Endothelial cell of umbilical vein (primary cell): ENCODE results near the gene SYTL3. TPM values are rescaled to one million over a fixed set of nuclear protein-coding genes. Genes with fewer than 3 reads are reported as not detected.

Experiments
- BruUV-seq: library from RNA; stranded (reverse); fragments of 400-500 nt; replicated peaks from 2 replicates; lab custom pipeline; 2021; lab: Mats Ljungman, UMichigan
- CTCF ChIA-PET: fragments of 300-600, 350-600 bp; sonication (Branson Sonifier 250); formaldehyde crosslinking; loops from one replicate; lab custom pipeline; 2021; ENCODE audit warnings: antibody characterized with exemption, inconsistent platforms; lab: Charles Lee
- POLR2A ChIA-PET: fragments of 300-600, 350-600 bp; sonication (Branson Sonifier 250); formaldehyde crosslinking; loops from one replicate; lab custom pipeline; 2021; ENCODE audit warnings: antibody characterized with exemption, inconsistent platforms; lab: Charles Lee
- DNase-seq: peaks from one replicate; pipeline ENCODE4 v3.0.0-alpha.2; 2011; ENCODE audit warnings: low read depth, low spot score
- FAIRE-seq: peaks from 2 replicates; lab custom pipeline; 2011; peaks lifted over from hg19 to GRCh38; lab: Jason Lieb, UNC
- H2AFZ ChIP-seq: 2 replicates; pipeline ENCODE4 v1.6.0; 2012; ENCODE audit warnings: low read depth, low read length, control low read depth, inconsistent platforms
- H3K27ac ChIP-seq: 2 replicates; pipeline ENCODE4 v1.5.1; 2011; ENCODE audit warnings: low read depth, mild to moderate bottlenecking, control low read depth, low read length, moderate library complexity; ENCODE audit not compliant: insufficient read depth
- H3K27me3 ChIP-seq, 2 experiments: 2 replicates each; pipeline versions ENCODE4 v1.6.0 to v1.6.1; 2011; ENCODE audit warnings: low read length in 2 of 2, mixed read lengths in 1 of 2; ENCODE audit not compliant: control insufficient read depth in 2 of 2, insufficient read depth in 2 of 2
- H3K36me3 ChIP-seq, 2 experiments: 2 replicates in 1 of 2; 3 replicates in 1 of 2; pipeline ENCODE4 v1.5.1; 2011; ENCODE audit warnings: low read length in 2 of 2, mild to moderate bottlenecking in 1 of 2, moderate library complexity in 1 of 2; ENCODE audit not compliant: control insufficient read depth in 2 of 2, insufficient read depth in 2 of 2; ENCODE audit errors: extremely low read depth in 1 of 2
- H3K4me1 ChIP-seq: 3 replicates; pipeline ENCODE4 v1.5.1; 2011; ENCODE audit warnings: mild to moderate bottlenecking, low read length; ENCODE audit not compliant: control insufficient read depth, insufficient read depth; ENCODE audit errors: extremely low read depth
- H3K4me2 ChIP-seq: 2 replicates; pipeline ENCODE4 v1.6.1; 2011; ENCODE audit warnings: low read length, control low read depth, mixed read lengths; ENCODE audit not compliant: insufficient read depth
- H3K4me3 ChIP-seq, 3 experiments: fragments of 200-600 bp in 1 of 3; sonication (generic), shearing (Covaris generic) in 1 of 3; replicated peaks in 1 of 3; 2 replicates each; pipeline ENCODE4 v1.5.1; 2011 to 2016; ENCODE audit warnings: control low read depth in 3 of 3, low read length in 3 of 3, mild to moderate bottlenecking in 2 of 3, inconsistent platforms in 1 of 3, low read depth in 1 of 3, moderate library complexity in 1 of 3; ENCODE audit not compliant: insufficient read depth in 1 of 3
- H3K79me2 ChIP-seq: 2 replicates; pipeline ENCODE4 v1.6.0; 2012; ENCODE audit warnings: low read length, inconsistent platforms; ENCODE audit not compliant: control insufficient read depth, insufficient read depth
- H3K9ac ChIP-seq: replicated peaks from 2 replicates; pipeline ENCODE3; 2011; ENCODE audit warnings: low read length, control low read depth; ENCODE audit not compliant: insufficient read depth; ENCODE audit errors: extremely low read depth
- H3K9me1 ChIP-seq: replicated peaks from 3 replicates; pipeline ENCODE4 v1.6.0; 2011; ENCODE audit warnings: mild to moderate bottlenecking, low read length; ENCODE audit not compliant: control insufficient read depth, insufficient read depth; ENCODE audit errors: extremely low read depth
- H3K9me3 ChIP-seq: replicated peaks from 2 replicates; pipeline ENCODE4 v1.5.1; 2012; ENCODE audit warnings: low read length, inconsistent platforms; ENCODE audit not compliant: control insufficient read depth, insufficient read depth
- H4K20me1 ChIP-seq: replicated peaks from 2 replicates; pipeline ENCODE3; 2011; ENCODE audit warnings: mild to moderate bottlenecking, low read length; ENCODE audit not compliant: control insufficient read depth, insufficient read depth; ENCODE audit errors: extremely low read depth
- EZH2 ChIP-seq: IDR thresholded peaks from 2 replicates; pipeline ENCODE4 v1.6.1; 2012; ENCODE audit warnings: borderline replicate concordance, low read depth, mild to moderate bottlenecking, moderate library complexity, low read length, inconsistent platforms; ENCODE audit not compliant: severe bottlenecking
- FOS ChIP-seq: IDR thresholded peaks from 2 replicates; pipeline ENCODE4 v1.6.1; 2011; ENCODE audit warnings: mild to moderate bottlenecking, low read length, moderate library complexity, borderline replicate concordance; ENCODE audit not compliant: insufficient read depth
- GATA2 ChIP-seq: IDR thresholded peaks from 2 replicates; pipeline ENCODE4 v1.7.0; 2011; ENCODE audit warnings: low read depth, mild to moderate bottlenecking, moderate library complexity, mixed read lengths, low read length; ENCODE audit not compliant: insufficient read length, insufficient read depth
- JUN ChIP-seq: IDR thresholded peaks from 2 replicates; pipeline ENCODE4 v1.6.1; 2011; ENCODE audit warnings: borderline replicate concordance, low read depth; ENCODE audit not compliant: insufficient read length, insufficient read depth
- MAX ChIP-seq: IDR thresholded peaks from 2 replicates; pipeline ENCODE4 v1.6.1; 2011; ENCODE audit not compliant: insufficient read depth, insufficient read length
- MYC ChIP-seq: IDR thresholded peaks from one replicate; pipeline ENCODE4 v1.6.1; 2011; ENCODE audit warnings: mild to moderate bottlenecking, low read depth, low read length
- POLR2A ChIP-seq: IDR thresholded peaks from 2 replicates; pipeline ENCODE4 v1.6.1; 2012; ENCODE audit warnings: low read depth, mild to moderate bottlenecking, control low read depth, low read length
- POLR2AphosphoS5 ChIP-seq: IDR thresholded peaks from 2 replicates; pipeline ENCODE4 v1.6.1; 2012; ENCODE audit warnings: low read depth, mild to moderate bottlenecking, control low read depth, low read length, moderate library complexity; ENCODE audit not compliant: insufficient read depth
- dilution Hi-C: fragments of 300-500 bp; cut with MboI; formaldehyde crosslinking; loops from one replicate; pipeline ENCODE4 v1.15.0; 2019; ENCODE audit warnings: low sequenced_read_pairs; ENCODE audit not compliant: extremely low pct_ligation_motif_present
- intact Hi-C: fragments of 100-400 bp; cut with micrococcal nuclease; formaldehyde crosslinking; loops from one replicate; pipeline ENCODE4 v1.10.0; 2022
- polyA plus RNA-seq, 4 experiments: library from polyadenylated mRNA; depleted of rRNA in 3 of 4; stranded (reverse) in 3 of 4; unstranded in 1 of 4; fragments of >200 nt; gene quantifications; 2 replicates each; pipeline versions ENCODE4 v1.2.1 to v1.2.3, GENCODE V29; 2011 to 2012; ENCODE audit warnings: missing spikeins in 1 of 4
- total RNA-seq: library from RNA; stranded (reverse); gene quantifications from 2 replicates; pipeline ENCODE4 v1.2.3, GENCODE V29; 2021
- TF ChIP-seq, protein P1 (sequence below), 2 donors: IDR thresholded peaks; 1 replicate in 1 of 2; 2 replicates in 1 of 2; pipeline ENCODE4 v1.5.1; 2011; ENCODE audit warnings: low read length in 2 of 2, mild to moderate bottlenecking in 2 of 2, moderate library complexity in 2 of 2, control low read depth in 1 of 2, inconsistent platforms in 1 of 2, low read depth in 1 of 2; ENCODE audit not compliant: insufficient read depth in 1 of 2; ENCODE audit errors: extremely low read depth in 1 of 2

SYTL3 gene
- total and polyA plus RNA-seq, 2 donors (not counting 3 experiments of a cell fraction or from before 2014, with no cell fraction given), result 0.59 to 0.77 TPM

DNA sequence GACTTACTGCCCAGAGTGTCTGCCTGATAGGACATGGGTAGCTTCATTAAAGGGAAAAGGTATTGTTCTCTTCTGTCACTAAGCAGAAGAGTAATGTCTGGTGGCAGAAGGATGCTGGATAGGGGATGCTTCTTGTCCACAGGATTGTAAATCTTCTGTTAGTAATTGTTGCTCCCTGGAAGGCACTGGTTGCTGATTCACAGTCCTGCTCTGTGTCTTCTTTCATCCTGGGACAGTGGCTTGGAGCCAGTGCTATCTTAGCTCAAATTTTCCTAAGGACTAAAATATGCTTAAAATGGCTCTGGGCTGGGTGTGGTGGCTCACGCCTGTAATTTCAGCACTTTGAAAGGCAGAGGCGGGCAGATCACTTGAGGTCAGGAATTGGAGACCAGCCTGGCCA is 48.0 kb downstream of the SYTL3 start:
- TF ChIP-seq POLR2A, result no peak
- TF ChIP-seq MYC, result no peak
- TF ChIP-seq FOS, result no peak
- TF ChIP-seq GATA2, result no peak
- no peak for TF ChIP-seq EZH2
- TF ChIP-seq POLR2AphosphoS5, result no peak
- TF ChIP-seq JUN, result no peak
- Histone ChIP-seq H4K20me1 (no peaks in the 10 kb centered on the region), H3K9ac (no peak overlapping the region), H3K27me3 (no peaks in the 10 kb centered on the region), H3K9me3 (no peaks in the 10 kb centered on the region), H3K27ac (no peak overlapping the region), H2AFZ (no peak overlapping the region), H3K4me1 (no peaks in the 10 kb centered on the region), H3K4me3 (no peak overlapping the region), H3K9me1 (no peaks in the 10 kb centered on the region), H3K4me2 (no peak overlapping the region), H3K36me3 (no peaks in the 10 kb centered on the region), H3K79me2 (no peaks in the 10 kb centered on the region)
- dilution Hi-C loops, result no loop called here
- intact Hi-C loops, result no loop called here
- POLR2A ChIA-PET, result no interaction called here
- FAIRE-seq (no peak), DNase-seq (no peak)
- BruUV-seq, result no TSS peak
- CTCF ChIA-PET, result interaction anchor here (1.0 to 1.9 kb wide), 7 partner anchors 9 to 484 kb away, joined by 3 to 9 read pairs (median 5); no protein-coding TSS in a partner anchor

DNA sequence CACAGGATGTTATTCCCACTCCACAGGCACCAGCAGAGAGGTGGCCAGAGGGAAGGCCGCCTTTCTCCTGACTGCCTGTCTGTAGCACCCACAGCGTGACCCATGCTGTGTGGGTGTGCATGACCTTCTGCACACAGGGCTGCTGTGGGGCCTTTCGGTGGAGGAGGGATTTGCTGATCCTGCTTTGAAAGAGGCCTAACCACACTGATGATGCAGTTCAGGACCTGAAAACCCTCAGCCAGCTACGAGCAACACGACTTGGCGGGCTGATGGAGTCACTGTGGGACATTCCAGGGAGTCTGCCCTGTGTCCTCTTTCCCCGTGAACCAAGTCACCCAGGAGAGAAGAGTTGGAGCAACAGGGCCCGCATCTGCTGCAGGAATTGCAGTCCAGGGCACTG is 49.1 kb downstream of the SYTL3 start:
- Histone ChIP-seq H3K9ac (no peak overlapping the region), H2AFZ (no peak overlapping the region), H3K4me3 (no peak overlapping the region), H4K20me1 (no peaks in the 10 kb centered on the region), H3K4me1 (no peaks in the 10 kb centered on the region), H3K27ac (no peak overlapping the region), H3K36me3 (no peaks in the 10 kb centered on the region), H3K4me2 (no peak overlapping the region), H3K79me2 (no peaks in the 10 kb centered on the region), H3K9me3 (no peaks in the 10 kb centered on the region), H3K9me1 (no peaks in the 10 kb centered on the region), H3K27me3 (no peaks in the 10 kb centered on the region)
- POLR2A ChIA-PET, result no interaction called here
- no peak for TF ChIP-seq MAX
- TF ChIP-seq JUN, result no peak
- TF ChIP-seq EZH2, result no peak
- no peak for TF ChIP-seq GATA2
- no peak for TF ChIP-seq POLR2A
- TF ChIP-seq POLR2AphosphoS5, result no peak
- TF ChIP-seq MYC, result no peak
- TF ChIP-seq, protein P1, sequence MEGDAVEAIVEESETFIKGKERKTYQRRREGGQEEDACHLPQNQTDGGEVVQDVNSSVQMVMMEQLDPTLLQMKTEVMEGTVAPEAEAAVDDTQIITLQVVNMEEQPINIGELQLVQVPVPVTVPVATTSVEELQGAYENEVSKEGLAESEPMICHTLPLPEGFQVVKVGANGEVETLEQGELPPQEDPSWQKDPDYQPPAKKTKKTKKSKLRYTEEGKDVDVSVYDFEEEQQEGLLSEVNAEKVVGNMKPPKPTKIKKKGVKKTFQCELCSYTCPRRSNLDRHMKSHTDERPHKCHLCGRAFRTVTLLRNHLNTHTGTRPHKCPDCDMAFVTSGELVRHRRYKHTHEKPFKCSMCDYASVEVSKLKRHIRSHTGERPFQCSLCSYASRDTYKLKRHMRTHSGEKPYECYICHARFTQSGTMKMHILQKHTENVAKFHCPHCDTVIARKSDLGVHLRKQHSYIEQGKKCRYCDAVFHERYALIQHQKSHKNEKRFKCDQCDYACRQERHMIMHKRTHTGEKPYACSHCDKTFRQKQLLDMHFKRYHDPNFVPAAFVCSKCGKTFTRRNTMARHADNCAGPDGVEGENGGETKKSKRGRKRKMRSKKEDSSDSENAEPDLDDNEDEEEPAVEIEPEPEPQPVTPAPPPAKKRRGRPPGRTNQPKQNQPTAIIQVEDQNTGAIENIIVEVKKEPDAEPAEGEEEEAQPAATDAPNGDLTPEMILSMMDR (IDR thresholded peaks at IDR 0.05; ENCODE audit: extremely low read depth in 1 of 2, insufficient read depth in 1 of 2, low read depth in 1 of 2, low read length in 2 of 2), result no peak
- TF ChIP-seq FOS, result no peak
- intact Hi-C loops (no loop called here), dilution Hi-C loops (no loop called here)
- no peak for DNase-seq
- BruUV-seq, result no TSS peak
- no peak for FAIRE-seq
- CTCF ChIA-PET, result no interaction called here
